ENCODE results near the gene CMIP.
"Not testable (repeated sequence)": the region's sequence is repeated elsewhere in the genome, so short reads cannot be mapped to it uniquely, and the experiment has no call there.

CMIP gene

GRCh38 chr16:81444448-81445121 lies at the start of gene CMIP:
CMIP (plus strand) TSS chr16:81444808.
- Mint-ChIP-seq H3K4me1 (peaks cover 54% of the 10 kb centered on the region), H3K27ac (peak within 1 kb of the TSS; percentile 86), H3K27me3 (no peaks in the 10 kb centered on the region), H3K9me3 (no peaks in the 10 kb centered on the region), H3K36me3 (peaks cover 6% of the 10 kb centered on the region), H3K4me3 (peak within 1 kb of the TSS; percentile 92)
- ATAC-seq = peak; percentile 93

GRCh38 chr16:81394966-81395655 lies 49.5 kb upstream of the CMIP start:
- H3K4me3 Mint-ChIP-seq = no peak overlapping the region
- peaks cover 8% of the 10 kb centered on the region for H3K36me3 Mint-ChIP-seq
- no peak overlapping the region for H3K27ac Mint-ChIP-seq
- no peaks in the 10 kb centered on the region for H3K9me3 Mint-ChIP-seq
- H3K4me1 Mint-ChIP-seq = peaks cover 7% of the 10 kb centered on the region
- H3K27me3 Mint-ChIP-seq = no peaks in the 10 kb centered on the region
- no peak for ATAC-seq

DNA sequence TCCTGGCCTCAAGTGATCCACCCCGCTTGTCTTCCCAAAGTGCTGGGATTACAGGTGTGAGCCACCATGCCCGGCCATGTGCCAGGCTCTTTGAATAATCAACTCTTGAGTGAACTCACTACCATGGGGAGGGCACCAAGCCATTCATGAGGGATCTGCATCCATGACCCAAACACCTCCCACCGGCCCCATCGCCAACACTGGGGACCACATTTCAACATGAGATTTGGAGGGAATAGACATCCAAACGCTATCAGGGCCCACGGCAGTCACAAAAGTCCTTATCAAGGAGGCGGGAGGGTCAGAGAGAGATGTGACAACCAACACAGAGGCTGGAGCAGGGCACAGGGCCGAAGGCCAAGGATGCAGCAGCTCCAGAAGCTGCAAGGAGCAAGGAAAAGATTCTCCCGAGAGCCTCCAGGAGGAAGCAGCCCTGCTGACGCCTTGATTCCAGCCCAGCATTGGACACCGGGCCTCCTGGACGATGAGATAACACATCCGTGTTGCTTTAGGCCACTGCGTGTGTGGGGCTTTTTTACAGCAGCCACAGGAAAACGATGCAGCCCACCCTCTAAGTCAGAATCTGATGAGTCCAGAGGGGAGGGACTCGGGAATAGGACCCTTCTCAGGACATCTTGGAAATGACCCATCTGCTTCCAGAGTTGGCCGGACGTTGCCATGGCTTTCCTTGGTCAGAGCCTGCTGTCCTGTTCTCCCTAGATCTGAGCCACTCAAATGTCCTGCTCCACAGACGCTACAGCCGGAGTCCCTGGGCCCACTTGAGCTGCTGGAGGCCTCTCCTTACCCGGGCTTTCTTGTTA lies 47.3 kb upstream of the CMIP start:
- no peaks in the 10 kb centered on the region for H3K27me3 Mint-ChIP-seq
- no peak for ATAC-seq
- H3K36me3 Mint-ChIP-seq = no peaks in the 10 kb centered on the region
- no peaks in the 10 kb centered on the region for H3K9me3 Mint-ChIP-seq
- no peak overlapping the region for H3K4me3 Mint-ChIP-seq
- H3K4me1 Mint-ChIP-seq = peaks cover 7% of the 10 kb centered on the region
- H3K27ac Mint-ChIP-seq = no peak overlapping the region

- ATAC-seq = no peak
- H3K27me3 Mint-ChIP-seq = no peaks in the 10 kb centered on the region
- H3K4me1 Mint-ChIP-seq = peaks cover 7% of the 10 kb centered on the region
- H3K27ac Mint-ChIP-seq = peak overlapping the region; percentile 24
- H3K36me3 Mint-ChIP-seq = no peaks in the 10 kb centered on the region
- no peaks in the 10 kb centered on the region for H3K9me3 Mint-ChIP-seq
- no peak overlapping the region for H3K4me3 Mint-ChIP-seq
Observed at GRCh38 chr16:81397879-81398520, 46.6 kb upstream of the CMIP start.

- Mint-ChIP-seq H3K4me1 (peaks cover 21% of the 10 kb centered on the region), H3K4me3 (no peak overlapping the region), H3K27me3 (no peaks in the 10 kb centered on the region), H3K9me3 (no peaks in the 10 kb centered on the region), H3K36me3 (no peaks in the 10 kb centered on the region), H3K27ac (no peak overlapping the region)
- no peak for ATAC-seq
Observed at GRCh38 chr16:81399909-81400308, 44.7 kb upstream of the CMIP start.

DNA sequence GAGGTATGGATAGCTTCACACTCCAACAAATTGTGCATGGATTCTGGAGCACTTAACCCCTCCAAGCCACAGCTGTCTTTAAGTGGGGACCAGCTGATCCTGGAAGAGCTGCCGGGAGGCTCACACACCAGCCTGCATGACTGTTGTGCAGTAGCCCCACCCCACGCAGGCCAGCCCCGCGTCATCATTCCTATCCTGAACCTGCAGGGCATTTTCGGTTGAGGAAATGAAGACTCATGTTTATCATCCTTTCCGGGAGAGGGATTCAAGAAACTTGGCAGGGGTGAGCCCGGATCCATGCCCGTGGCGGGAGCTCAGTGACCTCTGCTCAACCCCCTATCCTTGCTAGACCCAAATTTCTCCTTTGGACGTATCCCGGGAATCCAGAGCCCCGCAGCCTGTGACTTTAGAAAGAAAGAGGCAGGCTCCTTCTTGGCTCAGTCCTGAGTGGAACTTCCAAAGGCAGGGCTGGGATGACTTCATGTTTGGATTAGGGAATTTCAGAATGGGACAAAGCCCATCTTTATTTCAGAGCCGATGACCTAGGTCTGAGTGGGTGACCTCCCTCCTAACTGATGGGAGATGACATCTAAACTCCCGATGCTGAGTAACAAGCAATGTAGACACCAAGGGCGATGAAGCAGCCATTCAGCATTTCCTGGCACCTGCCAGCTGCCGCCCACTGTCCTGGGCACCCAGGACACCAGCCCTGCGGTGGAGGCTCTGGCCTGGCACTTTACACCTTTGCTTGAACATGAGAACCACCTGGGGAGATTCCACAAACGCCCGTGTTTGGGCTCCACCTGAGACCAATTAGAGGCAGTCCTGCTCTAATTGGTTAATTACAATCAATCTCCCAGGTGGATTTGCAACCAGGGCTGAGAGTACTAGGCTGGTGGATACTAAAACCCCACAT lies 43.3 kb upstream of the CMIP start:
- H3K4me3 Mint-ChIP-seq = no peak overlapping the region
- no peak for ATAC-seq
- no peak overlapping the region for H3K27ac Mint-ChIP-seq
- H3K36me3 Mint-ChIP-seq = no peaks in the 10 kb centered on the region
- no peaks in the 10 kb centered on the region for H3K9me3 Mint-ChIP-seq
- H3K4me1 Mint-ChIP-seq = peaks cover 21% of the 10 kb centered on the region
- H3K27me3 Mint-ChIP-seq = no peaks in the 10 kb centered on the region

DNA sequence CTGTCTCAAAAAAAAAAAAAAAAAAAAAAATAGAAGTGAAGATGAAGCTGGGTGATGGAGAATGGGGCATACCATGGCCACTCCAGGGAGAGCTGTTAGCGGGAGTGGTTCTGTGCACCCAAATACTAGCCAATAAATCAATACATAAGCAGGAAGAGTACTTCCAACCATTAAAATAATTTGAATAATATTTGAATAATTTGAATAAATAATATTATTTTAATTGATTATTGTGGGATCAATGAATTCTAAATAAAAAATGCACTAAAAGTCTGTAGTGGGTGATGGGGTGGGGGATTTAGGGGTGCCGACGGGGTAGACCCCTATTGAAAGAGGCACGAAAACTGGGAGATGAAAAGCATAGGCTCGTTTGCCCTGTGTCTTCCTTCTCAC lies 41.4 kb upstream of the CMIP start:
- H3K9me3 Mint-ChIP-seq = no peaks in the 10 kb centered on the region
- H3K27ac Mint-ChIP-seq = peak overlapping the region; percentile 53
- ATAC-seq = no peak
- peaks cover 2% of the 10 kb centered on the region for H3K27me3 Mint-ChIP-seq
- H3K36me3 Mint-ChIP-seq = no peaks in the 10 kb centered on the region
- peaks cover 18% of the 10 kb centered on the region for H3K4me1 Mint-ChIP-seq
- H3K4me3 Mint-ChIP-seq = peak overlapping the region; percentile 61

DNA sequence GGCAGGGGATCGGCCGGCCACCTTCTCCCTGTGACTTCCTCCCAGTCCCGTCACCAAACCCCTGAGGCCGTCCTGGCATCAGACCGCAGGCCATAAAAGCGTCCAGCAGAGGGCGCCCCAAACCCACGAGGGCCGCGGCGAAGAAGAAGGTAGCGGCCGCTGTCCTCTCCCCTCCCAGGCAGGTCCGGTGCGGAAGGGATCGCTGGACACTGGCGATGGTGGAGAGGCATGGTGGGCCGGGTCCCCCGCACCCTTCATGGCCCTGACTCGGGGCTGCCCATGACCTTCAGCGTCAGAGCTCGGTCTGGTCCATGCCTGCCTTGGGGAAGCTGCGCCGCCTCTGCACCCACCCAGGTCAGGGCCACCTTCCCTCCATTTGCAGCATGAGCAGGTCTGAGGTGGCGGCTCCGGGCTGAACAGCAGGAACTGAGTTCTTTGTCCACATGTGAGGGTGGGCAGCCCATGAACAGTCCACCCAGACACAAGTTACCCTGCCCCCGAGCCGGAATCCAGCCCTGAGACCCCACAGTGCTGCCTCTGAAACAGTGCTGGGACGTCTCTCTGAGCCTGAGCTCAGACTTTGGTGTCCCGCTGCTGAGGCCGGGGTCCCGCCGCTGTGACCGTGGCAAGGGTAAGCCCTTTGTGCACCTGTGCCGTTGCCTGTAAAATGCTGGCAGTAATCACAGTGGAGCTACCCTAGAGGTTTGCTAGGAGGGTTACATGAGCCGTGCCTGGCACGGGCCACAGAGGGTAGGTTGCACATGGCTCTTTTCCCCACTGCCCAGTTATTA lies 40.8 kb upstream of the CMIP start:
- H3K27me3 Mint-ChIP-seq = peaks cover 8% of the 10 kb centered on the region
- H3K9me3 Mint-ChIP-seq = no peaks in the 10 kb centered on the region
- peak overlapping the region; percentile 57 for H3K27ac Mint-ChIP-seq
- H3K36me3 Mint-ChIP-seq = no peaks in the 10 kb centered on the region
- peaks cover 17% of the 10 kb centered on the region for H3K4me1 Mint-ChIP-seq
- H3K4me3 Mint-ChIP-seq = peak overlapping the region; percentile 61
- peak; percentile 89 for ATAC-seq

- H3K9me3 Mint-ChIP-seq, ATAC-seq, H3K4me3 Mint-ChIP-seq, H3K36me3 Mint-ChIP-seq: not testable (repeated sequence)
- Mint-ChIP-seq H3K27ac (peak overlapping the region; percentile 57), H3K4me1 (peaks cover 22% of the 10 kb centered on the region), H3K27me3 (peaks cover 14% of the 10 kb centered on the region)
Observed at GRCh38 chr16:81405002-81405401, 39.6 kb upstream of the CMIP start.

GRCh38 chr16:81405702-81406113 lies 38.9 kb upstream of the CMIP start:
- Mint-ChIP-seq H3K36me3 (no peaks in the 10 kb centered on the region), H3K27ac (no peak overlapping the region)

DNA sequence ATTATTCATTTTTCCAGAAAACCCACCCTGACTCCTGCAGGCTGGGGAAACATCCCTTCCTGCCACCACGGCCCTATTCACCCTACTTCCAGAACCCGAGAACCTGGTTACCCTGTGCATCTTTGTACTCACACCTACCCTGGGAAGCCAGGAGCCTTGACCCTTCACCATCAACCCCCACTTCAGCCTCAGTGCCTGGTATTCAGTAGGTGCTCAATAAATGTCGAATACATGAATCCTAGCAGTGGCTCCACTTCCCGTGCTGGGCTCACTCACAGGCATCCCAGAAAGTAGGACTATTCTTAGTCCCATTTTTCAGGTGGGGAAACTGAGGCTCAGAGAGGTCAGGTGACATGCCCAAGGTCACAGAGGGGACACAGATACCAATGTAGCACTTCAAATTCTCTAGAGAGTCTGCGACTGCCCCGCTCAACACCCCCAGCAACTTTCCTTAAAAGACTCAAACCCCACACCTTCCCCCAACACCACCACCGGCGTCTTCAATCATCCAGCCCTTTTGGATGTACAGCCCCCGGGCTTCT lies 36.1 kb upstream of the CMIP start:
- peaks cover 24% of the 10 kb centered on the region for H3K4me1 Mint-ChIP-seq
- H3K9me3 Mint-ChIP-seq = no peaks in the 10 kb centered on the region
- peak overlapping the region; percentile 62 for H3K27ac Mint-ChIP-seq
- H3K36me3 Mint-ChIP-seq = no peaks in the 10 kb centered on the region
- no peak overlapping the region for H3K4me3 Mint-ChIP-seq
- no peak for ATAC-seq
- H3K27me3 Mint-ChIP-seq = peaks cover 22% of the 10 kb centered on the region

More at GRCh38 chr16:81405702-81406113, 38.9 kb upstream of the CMIP start:
- Mint-ChIP-seq H3K4me3 (no peak overlapping the region), H3K9me3 (no peaks in the 10 kb centered on the region), H3K27me3 (peaks cover 16% of the 10 kb centered on the region), H3K4me1 (peaks cover 23% of the 10 kb centered on the region)
- no peak for ATAC-seq

- H3K4me1 Mint-ChIP-seq = peaks cover 18% of the 10 kb centered on the region
- peak; percentile 21 for ATAC-seq
- H3K27me3 Mint-ChIP-seq = peaks cover 22% of the 10 kb centered on the region
- no peaks in the 10 kb centered on the region for H3K36me3 Mint-ChIP-seq
- H3K9me3 Mint-ChIP-seq = no peaks in the 10 kb centered on the region
- no peak overlapping the region for H3K4me3 Mint-ChIP-seq
- H3K27ac Mint-ChIP-seq = peak overlapping the region; percentile 62
Observed at GRCh38 chr16:81409016-81409556, 35.5 kb upstream of the CMIP start.

- Mint-ChIP-seq H3K27ac (no peak overlapping the region), H3K4me1 (peaks cover 20% of the 10 kb centered on the region), H3K27me3 (peaks cover 22% of the 10 kb centered on the region), H3K36me3 (no peaks in the 10 kb centered on the region), H3K4me3 (peak overlapping the region; percentile 39), H3K9me3 (no peaks in the 10 kb centered on the region)
- no peak for ATAC-seq
Observed at GRCh38 chr16:81410643-81411293, 33.8 kb upstream of the CMIP start.
